Breast epithelium (tissue), 4 donors: Measurements from ENCODE around the gene TSPAN1. TPM values are rescaled to one million over a fixed set of nuclear protein-coding genes. Genes with fewer than 3 reads are reported as not detected.

ENCODE experiments used
- DNase-seq, 2 donors: peaks; one replicate each; pipeline ENCODE4 v3.0.0-alpha.2; 2019; ENCODE audit warnings: low spot score in 2 of 2
- H3K27ac ChIP-seq, 2 donors: fragments of 200-600 bp; sonication (generic) in 1 of 2; one replicate each; pipeline ENCODE4 v1.5.1; 2016 to 2019; ENCODE audit warnings: mild to moderate bottlenecking in 1 of 2
- H3K27me3 ChIP-seq, 2 donors: fragments of 200-600 bp; sonication (generic) in 1 of 2; one replicate each; pipeline versions ENCODE4 v1.5.1 to v1.6.0; 2017 to 2019; ENCODE audit warnings: control low read depth in 1 of 2, mild to moderate bottlenecking in 1 of 2
- H3K36me3 ChIP-seq: fragments of 200-600 bp; one replicate; pipeline ENCODE4 v1.5.1; 2019
- H3K4me1 ChIP-seq, 2 donors: fragments of 200-600 bp; sonication (generic); one replicate each; pipeline ENCODE4 v1.5.1; 2016 to 2019; ENCODE audit warnings: control low read depth in 1 of 2
- H3K4me3 ChIP-seq, 3 donors: fragments of 200-600 bp; sonication (generic); 1 replicate in 2 of 3; 2 replicates in 1 of 3; pipeline ENCODE4 v1.5.1; 2016 to 2019; ENCODE audit warnings: mild to moderate bottlenecking in 3 of 3, moderate library complexity in 2 of 3
- H3K9me3 ChIP-seq, 2 donors: fragments of 200-600 bp; sonication (generic) in 1 of 2; one replicate each; pipeline ENCODE4 v1.5.1; 2016 to 2019; ENCODE audit warnings: control low read depth in 1 of 2
- CTCF ChIP-seq, 3 donors: fragments of 450-650 bp; IDR thresholded peaks; one replicate each; pipeline ENCODE4 v1.5.1; 2016 to 2017; ENCODE audit warnings: antibody characterized with exemption in 3 of 3, mild to moderate bottlenecking in 3 of 3, moderate library complexity in 3 of 3
- POLR2A ChIP-seq: fragments of 450-650 bp; IDR thresholded peaks from one replicate; pipeline ENCODE4 v1.6.1; 2016; ENCODE audit warnings: antibody characterized with exemption, mild to moderate bottlenecking, moderate library complexity
- POLR2AphosphoS5 ChIP-seq, 3 donors: sonication (generic); formaldehyde crosslinking; IDR thresholded peaks; one replicate each; pipeline ENCODE4 v1.6.1; 2017; ENCODE audit warnings: antibody characterized with exemption in 3 of 3
- intact Hi-C: fragments of 100-400 bp; cut with DNase I; formaldehyde crosslinking; loops from one replicate; pipeline ENCODE4 v1.15.1; 2023; ENCODE audit warnings: low total_unique reads
- total RNA-seq, 3 donors: library from RNA; depleted of rRNA; stranded (reverse); fragments of >200 nt; gene quantifications; one replicate each; pipeline ENCODE4 v1.1.0, GENCODE V29; 2016

TSPAN1 gene
- total RNA-seq, 3 donors from 2014 or later: 0.48 to 26.2 (median 8.9) TPM

GRCh38 chr1:46134660-46135331, 40.1 kb upstream of the TSPAN1 start:
- intact Hi-C loops: no loop called here
- Histone ChIP-seq H3K27ac (peak overlapping the region; percentile 78 to 85), H3K27me3 (no peaks in the 10 kb centered on the region), H3K36me3 (no peaks in the 10 kb centered on the region), H3K4me1 (no peaks in the 10 kb centered on the region), H3K9me3 (no peaks in the 10 kb centered on the region), H3K4me3 (no peak overlapping the region)
- peak in 1 of 2 donors; percentile 34 for DNase-seq
- TF ChIP-seq CTCF (IDR thresholded peaks at IDR 0.05): no peak
- TF ChIP-seq POLR2A: no peak
- peak in 1 of 3 donors; percentile 18 for TF ChIP-seq POLR2AphosphoS5 (IDR thresholded peaks at IDR 0.05)

GRCh38 chr1:46136711-46137110, 38.2 kb upstream of the TSPAN1 start:
- H3K9me3 ChIP-seq: no peaks in the 10 kb centered on the region
- intact Hi-C loops: no loop called here
- H3K27me3 ChIP-seq: no peaks in the 10 kb centered on the region
- no peaks in the 10 kb centered on the region for H3K36me3 ChIP-seq
- no peak for DNase-seq
- H3K27ac ChIP-seq: no peak overlapping the region
- no peaks in the 10 kb centered on the region for H3K4me1 ChIP-seq
- TF ChIP-seq CTCF (IDR thresholded peaks at IDR 0.05) (no peak), POLR2A (no peak), POLR2AphosphoS5 (IDR thresholded peaks at IDR 0.05) (no peak)
- no peak overlapping the region for H3K4me3 ChIP-seq

- no peaks in the 10 kb centered on the region for H3K9me3 ChIP-seq
- no peaks in the 10 kb centered on the region for H3K36me3 ChIP-seq
- no peaks in the 10 kb centered on the region for H3K27me3 ChIP-seq
- no peaks in the 10 kb centered on the region for H3K4me1 ChIP-seq
- no peak for DNase-seq
- H3K27ac ChIP-seq: peak overlapping the region in 1 of 2 donors; percentile 24
- H3K4me3 ChIP-seq: peak overlapping the region in 2 of 3 donors; percentile 10 to 28
- intact Hi-C loops: no loop called here
- TF ChIP-seq POLR2AphosphoS5 (IDR thresholded peaks at IDR 0.05): no peak
- no peak for TF ChIP-seq POLR2A
- no peak for TF ChIP-seq CTCF (IDR thresholded peaks at IDR 0.05)
Measured at GRCh38 chr1:46137916-46138315, 37.0 kb upstream of the TSPAN1 start.

GRCh38 chr1:46148318-46148717, 26.6 kb upstream of the TSPAN1 start:
- DNase-seq: no peak

More at GRCh38 chr1:46148318-46148717, 26.6 kb upstream of the TSPAN1 start:
- no peaks in the 10 kb centered on the region for H3K4me1 ChIP-seq
- H3K36me3 ChIP-seq: no peaks in the 10 kb centered on the region
- H3K9me3 ChIP-seq: no peaks in the 10 kb centered on the region
- H3K27me3 ChIP-seq: no peaks in the 10 kb centered on the region
- no peak overlapping the region for H3K27ac ChIP-seq
- intact Hi-C loops: loop anchor here (5.0 kb wide), 1 partner anchor 314 kb away; no protein-coding TSS in a partner anchor
- no peak for TF ChIP-seq CTCF (IDR thresholded peaks at IDR 0.05)
- no peak for TF ChIP-seq POLR2A
- no peak for TF ChIP-seq POLR2AphosphoS5 (IDR thresholded peaks at IDR 0.05)
- H3K4me3 ChIP-seq: no peak overlapping the region
